Fibroblast of mammary gland (primary cell): ENCODE results near the gene COX19.

Experiments used
- DNase-seq: peaks from one replicate; pipeline ENCODE4 v3.0.0-alpha.2; 2010; ENCODE audit warnings: low read depth
- H3K4me3 ChIP-seq: 2 replicates; pipeline ENCODE4 v1.5.1; 2011; ENCODE audit warnings: low read depth, mild to moderate bottlenecking, low read length, moderate library complexity; ENCODE audit not compliant: control insufficient read depth
- TF ChIP-seq, protein P1 (sequence below): conservative IDR thresholded peaks from 2 replicates; pipeline ENCODE4 v1.5.1; 2011; ENCODE audit warnings: low read depth, low read length, inconsistent platforms; ENCODE audit not compliant: control insufficient read depth, insufficient read depth

Gene COX19

DNA sequence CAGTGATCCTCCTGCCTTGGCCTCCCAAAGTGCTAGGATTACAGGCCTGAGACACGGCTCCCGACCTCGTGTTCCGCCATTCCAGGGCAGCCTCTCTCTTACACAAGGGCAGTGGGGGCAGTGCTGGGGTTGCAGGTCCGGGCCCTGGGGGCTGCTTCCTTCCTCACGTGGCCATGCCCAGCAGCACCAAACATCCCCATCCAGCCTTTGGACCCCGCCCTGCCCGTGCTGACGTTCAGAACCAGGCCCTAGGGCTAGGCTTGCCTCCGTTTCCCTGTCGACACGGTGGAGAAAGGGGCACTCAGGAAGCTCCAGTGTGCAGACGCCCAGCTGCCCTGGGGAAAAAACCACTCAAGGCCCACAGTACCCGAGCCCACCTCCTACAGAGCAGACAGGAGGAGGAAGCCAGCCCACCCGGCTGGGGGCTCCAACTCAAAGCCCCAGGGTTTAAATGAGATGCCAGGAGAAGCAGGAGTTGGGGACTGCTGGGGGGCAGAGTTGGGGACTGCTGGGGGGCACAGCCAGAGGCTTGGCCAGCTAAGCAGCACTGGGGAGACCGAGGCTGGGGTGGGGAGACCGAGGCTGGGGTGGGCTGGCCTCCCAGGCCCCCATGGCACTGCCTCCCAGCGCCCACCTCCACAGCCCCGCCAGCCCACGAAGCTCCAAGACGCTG is 56.8 kb downstream of the COX19 start:
- TF ChIP-seq, protein P1, sequence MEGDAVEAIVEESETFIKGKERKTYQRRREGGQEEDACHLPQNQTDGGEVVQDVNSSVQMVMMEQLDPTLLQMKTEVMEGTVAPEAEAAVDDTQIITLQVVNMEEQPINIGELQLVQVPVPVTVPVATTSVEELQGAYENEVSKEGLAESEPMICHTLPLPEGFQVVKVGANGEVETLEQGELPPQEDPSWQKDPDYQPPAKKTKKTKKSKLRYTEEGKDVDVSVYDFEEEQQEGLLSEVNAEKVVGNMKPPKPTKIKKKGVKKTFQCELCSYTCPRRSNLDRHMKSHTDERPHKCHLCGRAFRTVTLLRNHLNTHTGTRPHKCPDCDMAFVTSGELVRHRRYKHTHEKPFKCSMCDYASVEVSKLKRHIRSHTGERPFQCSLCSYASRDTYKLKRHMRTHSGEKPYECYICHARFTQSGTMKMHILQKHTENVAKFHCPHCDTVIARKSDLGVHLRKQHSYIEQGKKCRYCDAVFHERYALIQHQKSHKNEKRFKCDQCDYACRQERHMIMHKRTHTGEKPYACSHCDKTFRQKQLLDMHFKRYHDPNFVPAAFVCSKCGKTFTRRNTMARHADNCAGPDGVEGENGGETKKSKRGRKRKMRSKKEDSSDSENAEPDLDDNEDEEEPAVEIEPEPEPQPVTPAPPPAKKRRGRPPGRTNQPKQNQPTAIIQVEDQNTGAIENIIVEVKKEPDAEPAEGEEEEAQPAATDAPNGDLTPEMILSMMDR, result no peak
- DNase-seq, result no peak
- H3K4me3 ChIP-seq, result no peak overlapping the region

DNA sequence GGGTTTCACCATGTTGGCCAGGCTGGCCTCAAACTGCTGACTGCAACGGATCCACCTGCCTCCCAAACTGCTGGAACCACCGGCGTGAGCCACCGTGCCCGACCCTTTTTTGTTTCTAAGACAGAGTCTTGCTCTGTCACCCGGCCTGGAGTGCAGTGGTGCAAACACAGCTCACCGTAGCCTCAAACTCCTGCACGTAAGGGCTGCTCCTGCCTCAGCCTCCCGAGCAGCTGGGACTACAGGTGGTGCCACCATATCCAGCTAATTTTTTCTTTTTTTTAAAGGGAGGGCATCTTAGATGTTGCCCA is 57.3 kb downstream of the COX19 start:
- no peak overlapping the region for H3K4me3 ChIP-seq
- TF ChIP-seq, protein P1, result no peak
- no peak for DNase-seq

DNA sequence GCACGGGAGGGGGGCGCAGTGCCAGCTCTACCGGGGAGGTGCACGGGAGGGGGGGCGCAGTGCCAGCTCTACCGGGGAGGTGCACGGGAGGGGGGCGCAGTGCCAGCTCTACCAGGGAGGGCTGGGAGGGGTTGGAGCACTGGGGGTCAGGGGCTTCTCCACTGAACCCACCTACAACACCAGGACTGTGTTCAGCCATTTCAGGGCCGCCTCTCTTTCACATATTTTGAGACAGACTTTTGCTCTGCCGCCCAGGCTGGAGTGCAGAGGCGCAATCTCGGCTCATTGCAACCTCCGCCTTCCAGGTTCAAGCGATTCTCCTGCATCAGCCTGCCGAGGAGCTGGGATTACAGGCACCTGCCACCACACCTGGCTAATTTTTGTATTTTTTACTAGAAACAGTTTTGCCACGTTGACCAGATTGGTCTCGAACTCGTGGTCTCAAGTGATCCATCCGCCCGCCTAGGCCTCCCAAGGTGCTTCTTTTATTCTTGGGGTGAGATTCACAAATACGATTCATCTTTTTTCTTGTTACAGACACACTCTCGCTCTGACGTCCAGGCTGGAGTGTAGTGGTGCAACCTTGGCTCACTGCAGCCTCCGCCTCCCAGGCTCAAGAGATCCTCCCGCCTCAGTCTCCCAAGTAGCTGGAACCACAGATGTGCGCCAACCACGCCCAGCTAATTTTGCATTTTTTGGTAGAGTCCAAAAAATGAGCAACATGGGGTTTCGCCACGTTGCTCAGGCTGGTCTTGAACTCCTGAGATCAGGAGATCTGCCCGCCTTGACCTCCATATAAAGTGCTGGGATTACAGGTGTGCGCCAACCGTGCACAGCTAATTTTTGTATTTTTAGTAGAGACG is 57.9 kb downstream of the COX19 start:
- DNase-seq, result no peak
- TF ChIP-seq, protein P1, result no peak
- no peak overlapping the region for H3K4me3 ChIP-seq

DNA sequence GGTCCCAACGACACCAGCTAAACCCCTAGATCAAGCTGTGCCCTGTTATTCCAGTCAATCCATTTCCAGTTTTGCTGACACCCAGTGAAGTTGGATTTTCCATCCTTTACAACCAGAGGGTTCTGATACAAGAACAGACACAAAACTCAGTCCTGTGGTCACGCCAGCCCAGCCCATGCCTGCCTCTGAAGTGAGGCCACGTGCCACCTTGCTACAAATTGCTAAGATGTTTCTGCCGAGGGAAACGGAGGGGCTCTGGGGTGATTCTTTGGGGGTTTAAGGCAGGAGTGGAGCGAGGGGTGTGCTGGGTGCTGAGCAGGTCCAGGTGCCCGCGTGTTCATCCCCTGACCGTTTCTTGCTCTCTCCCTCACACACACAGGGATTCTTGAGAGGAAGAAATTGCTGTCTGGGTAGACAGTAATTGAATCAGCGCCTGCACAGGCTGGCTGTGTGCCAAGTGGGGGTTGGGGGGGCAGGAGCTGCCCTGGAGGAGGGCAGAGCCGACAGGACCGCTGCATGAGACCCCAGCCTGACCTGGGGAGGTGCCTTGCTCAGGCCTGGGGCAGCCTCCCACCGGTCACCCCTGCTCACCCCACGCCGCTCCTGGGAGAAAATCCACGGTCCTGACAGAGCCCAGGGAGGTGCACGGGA is 58.9 kb downstream of the COX19 start:
- TF ChIP-seq, protein P1, result no peak
- DNase-seq, result no peak
- H3K4me3 ChIP-seq, result no peak overlapping the region
